Right kidney (tissue), 1 donor: ENCODE results near the gene LGALS3BP.

Experiments used
- DNase-seq: peaks from one replicate; pipeline ENCODE4 v3.0.0-alpha.2; 2016

Gene LGALS3BP

DNA sequence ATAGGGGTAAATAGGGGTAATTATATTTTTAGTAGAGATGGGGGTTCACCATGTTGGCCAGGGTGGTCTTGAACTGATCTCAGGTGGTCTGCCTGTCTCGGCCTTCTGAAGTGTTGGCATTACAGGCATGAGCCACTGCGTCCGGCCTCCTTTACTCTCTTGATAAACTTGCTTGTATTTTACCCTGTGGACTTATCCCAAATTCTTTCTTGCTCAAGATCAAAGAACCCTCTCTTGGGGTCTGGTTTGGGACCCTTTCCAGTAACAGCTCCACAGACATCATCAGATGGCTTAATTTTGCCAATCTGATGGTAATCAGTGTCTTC, 38.6 kb upstream of the LGALS3BP start:
- no peak for DNase-seq

DNA sequence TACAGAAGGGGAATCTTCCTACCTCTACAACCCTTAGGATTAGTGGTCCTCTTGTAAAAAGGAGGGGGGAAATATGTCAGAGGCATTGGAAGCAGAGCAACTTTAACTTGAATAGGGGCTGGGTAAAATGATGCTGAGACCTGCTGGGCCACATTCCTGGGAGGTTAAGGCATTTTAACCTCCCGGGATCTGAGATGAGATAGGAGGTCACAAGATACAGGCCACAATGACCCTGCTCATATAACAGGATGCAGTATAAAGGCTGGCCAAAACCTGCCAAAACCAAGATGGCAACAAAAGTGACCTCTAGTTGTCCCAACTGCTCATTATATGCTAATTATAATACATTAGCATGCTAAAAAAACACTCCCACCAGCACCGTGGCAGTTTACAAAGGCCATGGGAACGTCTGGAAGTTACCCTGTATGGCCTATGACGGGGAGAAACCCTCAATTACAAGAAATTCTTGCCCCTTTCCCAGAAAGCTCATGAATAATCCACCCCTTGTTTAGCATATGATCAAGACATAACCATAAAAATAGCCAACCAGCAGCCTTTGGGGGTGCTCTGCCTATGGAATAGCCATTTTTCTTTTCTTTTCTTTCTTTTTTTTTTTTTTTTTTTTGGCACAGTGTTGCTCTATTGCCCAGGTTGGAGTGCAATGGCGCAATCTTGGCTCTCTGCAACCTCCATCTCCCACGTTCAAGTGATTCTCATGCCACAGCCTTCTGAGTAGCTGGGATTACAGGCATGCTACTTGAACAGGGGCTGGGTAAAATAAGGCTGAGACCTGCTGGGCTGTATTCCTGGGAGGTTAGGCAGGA, 38.0 kb upstream of the LGALS3BP start:
- no peak for DNase-seq

DNA sequence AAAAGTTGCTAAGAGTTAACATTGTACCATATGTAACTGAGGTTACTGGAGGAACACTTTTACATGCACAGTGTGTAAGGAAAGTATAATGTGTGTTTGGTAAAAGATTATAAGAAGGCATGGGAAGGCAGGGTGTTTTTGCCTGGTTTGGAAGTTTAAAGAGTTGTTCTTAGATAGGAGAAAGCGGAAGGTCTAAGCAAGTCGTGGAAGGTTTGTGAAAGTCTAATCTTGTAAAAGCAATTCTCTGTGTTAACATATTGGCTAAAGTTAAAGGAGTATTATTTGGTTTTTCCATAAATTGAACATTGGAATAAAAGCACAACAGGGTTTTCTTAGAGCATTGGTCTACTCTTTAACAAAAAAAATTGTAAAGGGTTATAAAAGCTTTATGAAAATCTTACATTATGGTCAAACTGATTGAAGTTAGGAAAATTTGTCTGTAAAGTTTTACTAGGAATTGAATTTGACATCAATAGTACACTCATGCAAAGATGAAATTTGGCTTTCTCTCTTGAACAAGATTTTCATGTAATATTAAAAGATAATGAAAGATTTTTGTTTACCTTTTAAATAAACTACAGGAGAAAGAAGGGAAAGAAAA, 34.5 kb upstream of the LGALS3BP start:
- no peak for DNase-seq

DNA sequence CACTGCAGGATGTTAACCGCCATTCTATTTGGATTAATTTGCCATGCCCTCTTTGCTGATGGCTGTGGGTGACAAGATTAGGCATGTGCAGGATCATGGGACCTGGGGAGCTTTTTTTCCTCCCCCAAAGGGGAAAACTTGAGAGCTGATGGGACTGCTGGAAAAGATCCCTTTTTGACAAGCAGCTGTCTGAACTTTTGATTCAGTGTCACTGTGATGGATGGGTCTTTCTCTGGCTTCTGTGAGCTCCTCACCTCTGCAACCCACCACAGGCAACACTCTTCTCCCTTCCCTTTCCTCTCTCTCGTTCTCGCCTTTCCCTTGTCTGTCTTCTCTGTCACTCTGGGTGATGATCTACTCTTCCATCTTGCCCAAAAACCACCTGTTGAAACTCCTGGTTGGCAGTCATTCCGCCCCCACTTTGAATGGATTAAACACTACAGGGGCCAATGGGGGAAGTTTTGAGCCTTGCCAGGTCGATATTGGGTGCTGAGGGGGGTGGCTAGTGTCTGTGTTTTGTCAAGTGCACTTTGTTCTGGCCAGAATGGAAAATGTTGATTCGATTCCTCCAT, 32.9 kb upstream of the LGALS3BP start:
- no peak for DNase-seq

GRCh38 chr17:79011451-79012147, 31.9 kb upstream of the LGALS3BP start:
- no peak for DNase-seq

GRCh38 chr17:79010304-79010646, 30.6 kb upstream of the LGALS3BP start:
- DNase-seq = no peak

DNA sequence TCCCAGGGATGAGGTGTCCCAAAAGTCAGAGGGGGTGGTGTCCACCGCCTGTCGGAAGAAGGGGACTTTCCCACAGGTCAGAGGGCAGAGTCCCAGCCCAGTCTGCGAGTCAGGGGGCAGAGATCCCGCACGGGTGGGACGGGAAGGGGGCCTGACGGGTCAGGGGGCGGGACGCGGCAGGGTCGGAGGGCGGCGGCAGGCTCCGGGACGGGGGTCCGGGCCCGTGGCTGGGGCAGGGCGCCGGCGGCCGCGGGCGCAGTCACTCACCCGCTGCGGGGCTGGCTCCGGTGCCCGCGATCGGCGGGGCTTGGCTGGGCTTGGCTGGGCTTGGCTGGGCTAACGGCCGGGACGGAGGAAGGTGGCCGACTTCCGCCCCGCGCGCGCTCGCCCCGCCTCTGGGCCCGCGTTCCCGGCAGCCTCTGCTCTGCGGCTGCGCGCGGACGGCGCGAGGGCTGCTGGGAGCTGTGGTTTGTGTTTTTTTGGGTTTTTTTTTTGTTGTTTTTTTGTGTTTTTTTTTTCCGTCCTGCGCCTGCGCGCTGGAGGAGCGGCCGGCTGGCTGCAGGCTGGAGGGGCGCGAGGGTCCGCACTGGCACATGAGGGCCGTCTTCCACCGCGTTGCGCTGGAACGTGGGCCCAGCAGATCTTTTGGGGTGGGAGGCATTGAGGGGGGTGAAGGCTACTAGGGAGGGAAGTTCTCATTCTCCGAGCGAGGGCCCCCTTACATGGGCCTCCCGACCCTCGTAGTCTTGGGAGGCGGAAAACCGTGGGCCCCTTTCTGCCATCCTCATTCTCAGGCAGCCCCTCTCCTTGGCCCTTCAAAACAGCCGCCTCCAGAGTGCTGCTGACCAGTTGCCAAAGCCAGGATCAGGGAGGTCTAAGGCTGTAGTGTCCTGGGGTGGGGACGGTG, 29.9 kb upstream of the LGALS3BP start, which contains the start of gene CANT1:
TSS of gene CANT1 (minus strand) at position 368 of the 907 bp plus-strand sequence. CDS start 12,142 bp downstream, outside the sequence.
- peak; percentile 89 for DNase-seq

GRCh38 chr17:79008666-79009387, 29.1 kb upstream of the LGALS3BP start:
- DNase-seq = no peak

DNA sequence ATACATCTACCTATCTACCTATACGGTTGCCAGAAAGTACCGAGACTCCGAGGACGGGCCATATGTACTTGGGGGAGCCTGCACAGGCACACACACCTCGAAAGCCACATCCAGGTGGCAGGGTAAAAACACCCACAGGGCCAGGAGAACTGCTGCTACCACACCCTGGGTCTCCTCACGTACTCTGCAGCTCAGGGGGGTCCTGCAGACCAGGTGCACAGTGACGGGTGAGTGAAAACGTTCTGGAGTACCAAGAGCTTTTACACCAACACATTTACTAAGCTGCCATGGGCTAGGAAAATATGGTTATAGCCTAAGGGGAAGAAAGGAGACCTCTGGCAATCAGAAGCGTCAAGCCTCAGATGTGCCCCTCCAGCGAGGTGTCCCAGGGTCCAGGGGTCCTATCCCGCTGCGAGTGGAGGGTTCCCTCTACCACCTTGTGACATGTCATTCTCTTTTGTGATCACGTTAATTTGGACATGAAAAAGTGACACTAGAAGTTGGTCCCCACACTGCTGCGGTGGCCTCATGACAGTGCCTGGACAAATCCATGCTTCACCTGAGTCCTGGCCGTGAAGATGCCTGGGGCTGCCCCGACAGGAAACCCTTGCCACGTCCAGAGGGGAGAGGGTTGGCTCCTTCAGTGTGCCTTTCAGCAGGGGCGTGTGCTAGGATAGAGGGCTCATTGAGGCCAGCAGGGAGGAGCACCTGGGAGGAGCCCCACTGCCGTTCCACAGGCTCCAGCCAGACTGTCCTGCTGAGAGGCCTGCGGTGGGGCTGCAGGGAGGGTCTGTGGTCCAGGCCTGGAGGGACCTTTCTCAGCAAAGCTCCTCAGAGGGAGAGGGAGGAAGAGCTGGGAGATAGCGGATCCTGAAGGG, 28.0 kb upstream of the LGALS3BP start:
- no peak for DNase-seq

DNA sequence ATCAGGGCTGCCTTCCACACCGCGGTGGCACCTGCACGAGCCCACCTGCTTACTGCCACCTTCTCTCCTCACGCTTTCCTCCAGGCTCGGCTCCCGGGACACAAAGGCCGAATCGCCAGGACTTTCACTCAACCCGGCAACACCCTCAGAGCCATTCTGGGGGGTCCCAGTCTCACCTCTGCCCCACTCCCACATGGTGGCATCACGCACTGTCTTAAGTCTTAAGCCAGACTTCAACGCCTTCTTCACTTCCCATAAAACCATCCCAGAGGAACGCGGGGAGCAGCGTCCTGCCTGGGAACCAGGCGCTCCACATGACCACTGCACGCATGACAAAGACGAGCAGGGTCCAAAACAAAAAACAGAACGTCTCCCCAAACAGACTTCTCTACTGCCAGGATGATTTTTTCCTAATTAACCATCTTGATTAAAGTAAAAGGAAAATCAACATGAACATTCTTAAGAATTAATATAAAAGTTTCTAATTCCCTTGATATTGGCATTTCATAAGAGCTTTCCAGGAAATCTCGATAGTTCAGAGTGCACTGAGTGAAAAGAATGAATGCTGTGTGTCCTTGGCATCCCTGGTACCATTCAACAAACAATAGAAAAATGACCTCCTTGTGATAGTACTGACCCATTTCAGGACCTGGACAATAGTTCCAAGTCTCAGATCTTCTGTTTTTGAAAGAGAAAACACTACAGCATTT, 27.2 kb upstream of the LGALS3BP start:
- DNase-seq = no peak

DNA sequence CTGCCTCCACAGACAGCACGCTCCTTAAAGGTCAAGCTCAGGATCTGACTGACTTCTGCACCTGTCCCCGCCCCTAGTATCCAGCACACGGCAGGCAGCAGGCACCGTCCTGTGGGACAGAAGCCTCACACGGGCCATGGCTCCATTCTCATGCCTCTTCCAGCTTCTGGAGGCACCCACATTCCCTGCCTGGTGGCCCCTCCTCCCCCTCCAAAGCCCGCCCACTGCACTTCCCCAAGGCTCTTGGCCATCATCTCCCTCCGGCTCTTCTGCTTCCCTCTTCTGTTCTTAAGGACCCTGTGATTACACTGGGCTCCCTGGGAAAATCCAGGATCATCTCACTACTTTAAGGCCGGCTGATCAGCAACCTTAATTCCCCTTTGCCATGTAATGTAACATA, 26.3 kb upstream of the LGALS3BP start:
- DNase-seq = no peak

DNA sequence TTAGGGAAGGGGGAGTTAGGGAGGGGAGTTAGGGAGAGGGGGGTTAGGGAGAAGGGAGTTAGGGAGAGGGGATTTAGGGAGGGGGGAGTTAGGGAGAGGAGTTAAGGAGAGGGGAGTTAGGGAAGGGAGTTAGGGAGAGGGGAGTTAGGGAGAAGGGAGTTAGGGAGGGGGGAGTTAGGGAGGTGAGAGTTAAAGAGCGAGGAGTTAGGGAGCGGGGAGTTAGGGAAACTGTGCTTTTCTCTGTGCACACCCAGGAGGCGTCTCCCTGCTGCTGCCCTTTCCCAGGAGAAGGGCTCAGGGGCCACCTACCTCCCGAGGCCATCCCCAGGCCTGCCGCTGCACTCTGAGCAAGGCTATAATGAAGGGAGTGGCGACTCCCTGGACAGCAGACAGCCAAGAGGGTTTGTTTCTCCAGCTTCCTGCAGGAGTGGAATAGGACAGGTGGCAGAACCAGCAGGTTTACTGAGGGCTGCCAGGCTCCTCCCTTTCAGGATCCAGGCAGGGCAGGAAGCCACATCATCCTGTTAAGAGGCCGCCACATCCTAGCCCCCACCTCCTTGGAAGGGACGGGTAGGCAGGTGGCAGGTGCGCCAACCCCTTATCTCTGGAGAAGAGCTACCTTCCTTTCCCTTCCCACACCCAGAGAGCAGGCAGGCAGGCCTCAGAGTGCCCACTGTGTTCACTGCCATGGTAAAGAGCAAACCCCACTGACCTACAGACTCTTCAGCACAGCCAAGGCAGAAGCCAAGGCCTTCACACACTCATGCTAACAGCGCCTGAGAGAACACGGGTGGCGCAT, 25.5 kb upstream of the LGALS3BP start:
- no peak for DNase-seq

DNA sequence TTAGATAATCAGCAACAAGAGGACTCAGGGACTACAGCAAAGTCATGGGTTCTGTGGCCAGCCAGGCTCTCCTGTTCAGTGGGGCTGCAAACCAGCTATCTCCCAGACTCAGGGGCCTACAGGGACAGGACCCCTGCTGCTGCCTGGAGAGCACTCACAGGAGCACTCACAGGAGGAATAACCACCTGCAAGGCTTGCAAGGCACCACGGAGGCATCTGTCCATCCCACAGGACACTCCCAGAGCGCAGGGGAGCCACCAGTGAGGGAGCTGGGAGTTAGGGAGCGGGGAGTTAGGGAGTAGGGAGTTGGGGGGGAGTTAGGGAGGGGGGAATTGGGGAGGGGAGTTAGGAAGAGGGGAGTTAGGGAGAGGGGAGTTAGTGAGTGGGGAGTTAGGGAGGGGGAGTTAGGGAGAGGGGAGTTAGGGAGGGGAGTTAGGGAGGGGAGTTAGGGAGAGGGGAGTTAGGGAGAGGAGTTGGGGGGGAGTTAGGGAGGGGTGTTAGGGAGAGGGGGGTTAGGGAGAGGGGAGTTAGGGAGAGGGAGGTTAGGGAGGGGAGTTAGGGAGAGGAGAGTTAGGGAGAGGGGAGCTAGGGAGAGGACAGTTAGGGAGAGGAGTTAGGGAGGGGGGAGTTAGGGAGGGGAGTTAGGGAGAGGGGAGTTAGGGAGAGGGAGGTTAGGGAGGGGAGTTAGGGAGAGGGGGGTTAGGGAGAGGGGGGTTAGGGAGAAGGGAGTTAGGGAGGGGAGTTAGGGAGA, 24.1 kb upstream of the LGALS3BP start:
- DNase-seq = no peak

GRCh38 chr17:79002796-79003593, 23.3 kb upstream of the LGALS3BP start:
- DNase-seq = no peak

DNA sequence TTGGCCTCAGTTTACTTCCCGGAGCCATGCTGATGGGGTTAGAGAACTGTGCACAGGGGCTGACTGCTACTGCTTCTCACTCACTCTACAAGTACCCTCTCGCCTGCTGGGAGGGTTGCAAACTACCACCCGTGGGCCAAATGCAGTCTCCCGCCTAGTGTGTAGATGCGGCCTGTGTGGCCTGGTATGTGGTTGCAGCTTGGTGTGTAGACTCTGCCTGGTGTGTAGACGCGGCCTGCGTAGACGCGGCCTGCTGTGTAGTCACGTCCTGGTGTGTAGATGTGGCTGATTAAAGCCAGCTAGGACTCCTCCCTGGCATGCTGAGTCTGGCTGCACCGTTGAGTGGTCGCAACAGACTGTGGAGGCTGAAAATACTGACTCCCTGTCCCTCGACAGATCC, 22.6 kb upstream of the LGALS3BP start:
- no peak for DNase-seq

GRCh38 chr17:79001190-79002020, 21.7 kb upstream of the LGALS3BP start:
- no peak for DNase-seq
